Measurements from ENCODE around the gene MAP2K7.
"Not testable (repeated sequence)": the region's sequence is repeated elsewhere in the genome, so short reads cannot be mapped to it uniquely, and the experiment has no call there.

MAP2K7 gene

DNA sequence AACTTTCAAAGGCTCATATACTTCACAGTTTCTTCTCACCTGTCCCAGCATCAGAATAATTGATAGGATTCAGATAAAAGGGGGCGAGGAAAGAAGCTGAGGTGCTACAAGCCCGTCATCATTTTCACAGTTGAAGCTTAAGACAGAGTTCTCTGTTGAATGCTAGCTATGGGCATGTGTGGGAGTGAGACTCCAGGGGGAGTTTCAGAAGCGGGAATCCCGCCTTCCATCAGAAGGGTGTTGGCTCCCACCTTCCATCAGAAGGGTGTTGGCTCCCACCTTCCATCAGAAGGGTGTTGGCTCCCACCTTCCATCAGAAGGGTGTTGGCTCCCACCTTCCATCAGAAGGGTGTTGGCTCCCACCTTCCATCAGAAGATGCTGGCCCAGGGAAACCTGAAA is 57.4 kb downstream of the MAP2K7 start:
- DNase-seq, result not testable (repeated sequence)

DNA sequence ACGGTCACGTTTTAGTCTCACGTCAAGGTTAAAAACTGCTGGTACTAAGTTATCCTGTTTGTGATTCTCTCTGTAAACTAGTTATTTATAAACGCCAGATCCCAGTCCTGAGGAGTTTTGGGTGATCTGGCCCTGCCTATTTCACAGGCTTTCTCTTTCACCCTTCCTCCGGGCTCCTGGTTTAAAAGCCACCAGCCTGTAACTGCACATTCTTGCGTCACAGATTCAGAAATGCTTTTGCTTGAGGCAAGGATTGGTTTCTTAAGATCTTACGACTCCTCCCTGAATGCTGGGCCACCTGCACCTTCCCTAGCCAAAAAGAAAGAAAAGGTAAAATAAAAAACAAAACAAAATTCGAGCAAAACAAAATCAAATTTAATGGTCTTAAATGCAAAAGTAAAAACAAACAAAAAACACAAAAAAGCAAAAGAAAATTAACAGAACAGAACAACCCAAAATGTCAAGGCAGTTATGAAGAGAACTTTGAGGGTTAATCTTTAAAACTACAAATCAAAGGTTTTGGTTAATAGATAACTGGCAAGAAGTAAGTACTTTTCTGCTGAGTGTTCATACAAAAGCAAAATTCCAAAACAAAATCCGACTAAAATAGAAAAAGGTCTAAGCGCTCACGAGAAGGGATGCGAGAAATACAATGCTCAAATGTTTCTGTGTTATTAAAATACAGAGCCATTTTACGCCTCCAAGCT is 58.4 kb downstream of the MAP2K7 start:
- no peak for DNase-seq

DNA sequence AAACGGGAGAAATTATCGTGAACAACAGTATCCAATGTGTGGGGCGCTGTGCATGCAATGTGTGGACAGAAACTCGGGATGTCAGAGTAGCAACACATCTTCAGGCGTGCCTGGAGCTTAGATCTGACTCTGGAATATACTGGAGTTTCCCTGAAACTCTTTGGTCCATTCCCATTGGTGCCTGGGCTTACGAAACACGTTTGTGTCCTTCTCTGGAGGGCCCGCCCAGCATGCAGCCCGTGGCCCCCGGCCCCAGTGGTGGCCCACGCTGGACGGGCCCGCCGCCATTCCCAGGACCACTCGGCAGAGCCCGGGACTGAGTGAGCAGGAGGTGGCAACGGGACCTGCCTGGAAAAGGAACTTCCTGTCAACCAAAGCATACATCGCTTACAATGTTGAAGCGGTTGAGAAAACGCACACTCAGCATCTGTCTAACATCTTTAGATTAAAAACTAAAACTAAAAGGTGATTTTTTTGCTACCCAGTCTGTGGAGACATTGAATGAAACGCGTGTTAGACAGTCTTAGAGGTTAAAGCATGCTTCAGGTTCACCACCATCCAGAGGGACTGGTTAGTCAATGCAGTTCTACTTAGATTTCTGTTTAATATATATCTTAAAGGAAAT is 59.1 kb downstream of the MAP2K7 start:
- no peak for DNase-seq

DNA sequence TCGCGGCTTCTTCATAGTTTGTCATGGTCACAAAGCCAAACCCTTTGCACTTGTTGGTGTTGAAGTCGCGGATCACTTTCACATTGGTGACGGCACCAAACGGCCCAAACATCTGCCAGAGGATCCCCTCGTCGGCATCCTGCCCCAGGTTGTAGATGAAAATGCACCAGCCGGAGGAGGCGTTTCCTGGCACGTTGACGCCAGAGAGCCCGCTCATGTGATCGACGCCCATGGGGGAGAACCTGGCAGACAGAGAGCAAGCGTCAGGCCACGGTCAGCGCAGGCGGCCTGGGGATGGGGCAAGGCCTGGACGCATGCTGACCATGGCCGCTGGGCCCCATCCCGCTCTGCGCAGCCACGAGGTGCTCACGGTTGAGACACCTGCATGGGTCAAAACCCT is 59.9 kb downstream of the MAP2K7 start:
- DNase-seq, result no peak

Data from hypothalamus (tissue), 51 donors.